ENCODE data around the gene RAPGEF6.

The RAPGEF6 gene

GRCh38 chr5:131462454-131462853, 172.6 kb downstream of the RAPGEF6 start:
- ATAC-seq (ENCODE audit: low read depth) (no peak), DNase-seq (ENCODE audit: low spot score) (no peak)
- Histone ChIP-seq H3K36me3 (ENCODE audit: low read depth) (peaks cover 60% of the 10 kb centered on the region), H3K4me1 (ENCODE audit: insufficient read depth, poor library complexity, severe bottlenecking) (no peaks in the 10 kb centered on the region), H3K9me3 (ENCODE audit: severe bottlenecking) (no peaks in the 10 kb centered on the region), H3K27ac (ENCODE audit: poor library complexity, severe bottlenecking) (no peak overlapping the region), H3K4me3 (ENCODE audit: severe bottlenecking) (no peak overlapping the region), H3K27me3 (ENCODE audit: insufficient read depth, poor library complexity, severe bottlenecking) (no peaks in the 10 kb centered on the region)
- TF ChIP-seq CTCF (IDR thresholded peaks at IDR 0.05; ENCODE audit: poor library complexity, severe bottlenecking), result no peak

- Histone ChIP-seq H3K27ac (ENCODE audit: poor library complexity, severe bottlenecking) (no peak overlapping the region), H3K9me3 (ENCODE audit: severe bottlenecking) (no peaks in the 10 kb centered on the region), H3K4me1 (ENCODE audit: insufficient read depth, poor library complexity, severe bottlenecking) (no peaks in the 10 kb centered on the region), H3K4me3 (ENCODE audit: severe bottlenecking) (no peak overlapping the region), H3K27me3 (ENCODE audit: insufficient read depth, poor library complexity, severe bottlenecking) (no peaks in the 10 kb centered on the region), H3K36me3 (ENCODE audit: low read depth) (peaks cover 54% of the 10 kb centered on the region)
- ATAC-seq (ENCODE audit: low read depth) (no peak), DNase-seq (ENCODE audit: low spot score) (no peak)
- TF ChIP-seq CTCF (IDR thresholded peaks at IDR 0.05; ENCODE audit: poor library complexity, severe bottlenecking), result no peak
Measured at GRCh38 chr5:131461742-131462141, 173.3 kb downstream of the RAPGEF6 start.

GRCh38 chr5:131460867-131461572, 174.0 kb downstream of the RAPGEF6 start:
- no peaks in the 10 kb centered on the region for H3K9me3 ChIP-seq (ENCODE audit: severe bottlenecking)
- H3K4me1 ChIP-seq (ENCODE audit: insufficient read depth, poor library complexity, severe bottlenecking), result no peaks in the 10 kb centered on the region
- no peak overlapping the region for H3K4me3 ChIP-seq (ENCODE audit: severe bottlenecking)
- ATAC-seq (ENCODE audit: low read depth) (no peak), DNase-seq (ENCODE audit: low spot score) (no peak)
- H3K27me3 ChIP-seq (ENCODE audit: insufficient read depth, poor library complexity, severe bottlenecking), result no peaks in the 10 kb centered on the region
- H3K36me3 ChIP-seq (ENCODE audit: low read depth), result peaks cover 50% of the 10 kb centered on the region
- no peak overlapping the region for H3K27ac ChIP-seq (ENCODE audit: poor library complexity, severe bottlenecking)
- no peak for TF ChIP-seq CTCF (IDR thresholded peaks at IDR 0.05; ENCODE audit: poor library complexity, severe bottlenecking)

GRCh38 chr5:131460133-131460532, 174.9 kb downstream of the RAPGEF6 start:
- Histone ChIP-seq H3K9me3 (ENCODE audit: severe bottlenecking) (no peaks in the 10 kb centered on the region), H3K27ac (ENCODE audit: poor library complexity, severe bottlenecking) (no peak overlapping the region), H3K27me3 (ENCODE audit: insufficient read depth, poor library complexity, severe bottlenecking) (no peaks in the 10 kb centered on the region), H3K4me1 (ENCODE audit: insufficient read depth, poor library complexity, severe bottlenecking) (no peaks in the 10 kb centered on the region), H3K4me3 (ENCODE audit: severe bottlenecking) (no peak overlapping the region), H3K36me3 (ENCODE audit: low read depth) (peaks cover 58% of the 10 kb centered on the region)
- no peak for DNase-seq (ENCODE audit: low spot score)
- no peak for ATAC-seq (ENCODE audit: low read depth)
- TF ChIP-seq CTCF (IDR thresholded peaks at IDR 0.05; ENCODE audit: poor library complexity, severe bottlenecking), result no peak

GRCh38 chr5:131459216-131459615, 175.8 kb downstream of the RAPGEF6 start:
- H3K4me3 ChIP-seq (ENCODE audit: severe bottlenecking), result no peak overlapping the region
- no peak for DNase-seq (ENCODE audit: low spot score)
- no peak overlapping the region for H3K27ac ChIP-seq (ENCODE audit: poor library complexity, severe bottlenecking)
- H3K9me3 ChIP-seq (ENCODE audit: severe bottlenecking), result no peaks in the 10 kb centered on the region
- H3K4me1 ChIP-seq (ENCODE audit: insufficient read depth, poor library complexity, severe bottlenecking), result no peaks in the 10 kb centered on the region
- no peak for TF ChIP-seq CTCF (IDR thresholded peaks at IDR 0.05; ENCODE audit: poor library complexity, severe bottlenecking)
- no peaks in the 10 kb centered on the region for H3K27me3 ChIP-seq (ENCODE audit: insufficient read depth, poor library complexity, severe bottlenecking)
- no peak for ATAC-seq (ENCODE audit: low read depth)
- H3K36me3 ChIP-seq (ENCODE audit: low read depth), result peaks cover 61% of the 10 kb centered on the region

Data from RWPE2 (cell line).